ENCODE data around the gene MEI1.

MEI1 gene

GRCh38 chr22:41845380-41846267, 146.3 kb downstream of the MEI1 start:
- DNase-seq, result no peak

GRCh38 chr22:41846268-41846987, 147.1 kb downstream of the MEI1 start:
- DNase-seq, result no peak

GRCh38 chr22:41847300-41847699, 148.0 kb downstream of the MEI1 start:
- no peak for DNase-seq

- DNase-seq, result no peak
Measured at GRCh38 chr22:41848468-41848867, 149.2 kb downstream of the MEI1 start.
